Smooth muscle cell (in vitro differentiated cells): ENCODE measurements around the gene RPL7L1. TPM values are rescaled to one million over a fixed set of nuclear protein-coding genes. Genes with fewer than 3 reads are reported as not detected.

Source experiments
- DNase-seq: peaks from one replicate; lab custom pipeline; 2025; ENCODE audit not compliant: unreplicated experiment; lab: John Stamatoyannopoulos, UW
- H2AFZ ChIP-seq: fragments of 200-600 bp; sonication (generic); 2 replicates; pipeline ENCODE4 v1.6.0; 2016; ENCODE audit warnings: antibody characterized with exemption, low read depth, mild to moderate bottlenecking
- H3F3A ChIP-seq: fragments of 200-600 bp; sonication (generic); 2 replicates; pipeline ENCODE4 v1.6.0; 2017; ENCODE audit warnings: antibody characterized with exemption, low read depth
- H3K27ac ChIP-seq: fragments of 200-600 bp; sonication (generic); 2 replicates; pipeline ENCODE4 v1.5.1; 2016; ENCODE audit warnings: low read depth, mild to moderate bottlenecking
- H3K27me3 ChIP-seq: fragments of 200-600 bp; sonication (generic); 2 replicates; pipeline ENCODE4 v1.6.1; 2016; ENCODE audit warnings: low read depth, mild to moderate bottlenecking
- H3K36me3 ChIP-seq: fragments of 200-600 bp; sonication (generic); 2 replicates; pipeline ENCODE4 v1.5.1; 2016; ENCODE audit warnings: low read depth
- H3K4me1 ChIP-seq: fragments of 200-600 bp; sonication (generic); 2 replicates; pipeline ENCODE4 v1.5.1; 2016; ENCODE audit warnings: low read depth
- H3K4me2 ChIP-seq: fragments of 200-600 bp; sonication (generic); 2 replicates; pipeline ENCODE4 v1.6.0; 2016; ENCODE audit warnings: mild to moderate bottlenecking
- H3K4me3 ChIP-seq: fragments of 200-600 bp; sonication (generic); 2 replicates; pipeline ENCODE4 v1.5.1; 2016; ENCODE audit warnings: mild to moderate bottlenecking
- H3K79me2 ChIP-seq: fragments of 200-600 bp; sonication (generic); 2 replicates; pipeline ENCODE4 v1.6.0; 2016; ENCODE audit warnings: low read depth, mild to moderate bottlenecking
- H3K9ac ChIP-seq: fragments of 200-600 bp; sonication (generic); 2 replicates; pipeline ENCODE4 v1.6.0; 2016; ENCODE audit warnings: low read depth
- H3K9me3 ChIP-seq: fragments of 200-600 bp; sonication (generic); replicated peaks from 2 replicates; pipeline ENCODE4 v1.5.1; 2016; ENCODE audit warnings: low read depth
- H4K20me1 ChIP-seq: fragments of 200-600 bp; sonication (generic); 2 replicates; pipeline ENCODE4 v1.6.0; 2016; ENCODE audit warnings: low read depth
- CTCF ChIP-seq: fragments of 200-600 bp; sonication (generic); IDR thresholded peaks from 2 replicates; pipeline ENCODE4 v1.5.1; 2017; ENCODE audit warnings: borderline replicate concordance, mild to moderate bottlenecking, antibody characterized with exemption; ENCODE audit not compliant: insufficient read depth, poor library complexity, severe bottlenecking
- WGBS: methylation state at CpG from one replicate; pipeline ENCODE4 v1.1.7; 2016; ENCODE audit warnings: low lambda C conversion rate; 5-methylcytosine and 5-hydroxymethylcytosine counted together
- polyA plus RNA-seq: library from polyadenylated mRNA; unstranded; fragments of >200 nt; fragmentation: Nextera tagmentation; extraction: Ambion mirVana; gene quantifications from 2 replicates; pipeline ENCODE4 v1.2.1, GENCODE V29; 2016
- total RNA-seq: library from RNA; depleted of rRNA; stranded (reverse); fragments of >200 nt; gene quantifications from 2 replicates; pipeline ENCODE4 v1.2.3, GENCODE V29; 2014

The RPL7L1 gene
- total RNA-seq (64.0 and 75.4 TPM in 2 replicates), polyA plus RNA-seq (51.7 and 57.6 TPM in 2 replicates)

DNA sequence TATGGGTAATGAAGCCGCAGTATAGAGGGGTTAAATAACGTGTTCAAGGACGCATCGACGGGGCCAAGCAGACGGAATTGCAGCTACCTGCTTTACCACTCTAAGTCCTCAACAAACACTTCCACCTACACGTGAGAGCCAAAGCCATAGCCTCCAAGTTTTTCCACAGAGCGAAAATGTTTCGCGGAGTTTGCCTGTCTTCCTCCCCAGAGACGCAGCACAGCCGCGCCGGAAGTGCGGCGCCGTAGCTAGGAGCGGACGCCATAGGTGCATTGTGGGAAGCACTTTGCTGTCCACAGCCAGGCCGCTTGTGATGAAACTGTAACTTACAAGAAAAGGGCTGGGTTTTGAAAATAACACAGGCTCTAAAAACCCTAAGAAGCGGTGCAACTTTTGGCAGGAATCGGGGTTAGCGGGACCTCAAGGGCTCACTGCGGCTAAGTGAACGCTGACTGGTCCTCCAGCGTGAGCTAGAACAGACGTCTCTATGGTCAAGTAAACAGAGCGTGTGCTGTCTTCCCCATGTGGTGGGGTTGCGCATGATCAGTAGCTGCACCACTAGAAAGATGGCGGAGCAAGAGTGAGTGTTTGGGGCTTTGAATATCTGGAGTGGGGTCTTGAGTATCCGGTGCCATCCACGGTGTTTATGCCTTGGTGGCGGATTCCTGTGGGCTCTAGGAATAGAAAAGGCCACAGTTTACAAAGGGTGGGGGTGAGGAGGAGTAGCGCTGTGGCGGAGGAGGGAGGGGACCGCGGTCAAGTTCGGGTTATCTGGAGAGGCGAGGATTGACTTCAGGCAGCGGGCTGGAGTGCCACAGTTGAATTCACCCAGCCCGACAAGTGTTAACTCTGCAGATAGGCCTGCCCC, at the start of gene RPL7L1:
TSS of gene RPL7L1 (plus strand) at position 245 of the 868 bp plus-strand sequence. CDS start at position 540, 295 bp downstream.
- WGBS = 2% methylated on average over 41 of the region's 41 CpGs
- Histone ChIP-seq H3K4me2 (peak within 1 kb of the TSS; percentile 88), H3K9me3 (no peaks in the 10 kb centered on the region), H3K4me1 (peaks cover 6% of the 10 kb centered on the region), H3K4me3 (peak within 1 kb of the TSS; percentile 81), H2AFZ (peak within 1 kb of the TSS; percentile 98), H3K27ac (peak within 1 kb of the TSS; percentile 84), H3K27me3 (no peaks in the 10 kb centered on the region), H3K36me3 (peaks cover 7% of the 10 kb centered on the region), H3K9ac (peak within 1 kb of the TSS; percentile 89), H4K20me1 (peaks cover 8% of the 10 kb centered on the region), H3K79me2 (peaks cover 42% of the 10 kb centered on the region), H3F3A (peaks cover 8% of the 10 kb centered on the region)
- TF ChIP-seq CTCF = no peak
- peak; percentile 79 for DNase-seq

DNA sequence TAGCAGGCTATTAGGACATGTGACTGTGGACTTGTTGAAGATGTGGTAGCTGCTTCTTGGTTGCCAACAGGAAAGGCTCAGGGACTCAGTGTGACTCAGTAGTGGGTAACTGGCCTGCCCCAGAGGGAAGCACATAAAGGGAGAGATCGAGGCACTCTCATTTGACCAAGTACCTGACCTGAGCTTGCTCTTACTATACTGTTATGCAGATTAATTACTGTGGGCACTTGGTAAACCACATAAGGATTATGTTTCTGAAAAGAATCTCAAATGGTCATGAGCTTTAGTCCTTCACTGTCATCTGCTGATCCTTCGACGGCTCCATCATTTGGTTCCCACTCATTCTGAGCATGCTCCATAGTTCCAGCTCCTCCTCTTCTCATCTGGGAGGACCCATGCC, 48.2 kb upstream of the RPL7L1 start:
- Histone ChIP-seq H3K9me3 (no peaks in the 10 kb centered on the region), H3F3A (no peaks in the 10 kb centered on the region), H2AFZ (no peak overlapping the region), H3K4me2 (no peak overlapping the region), H3K27ac (no peak overlapping the region), H3K9ac (no peak overlapping the region), H3K27me3 (no peaks in the 10 kb centered on the region), H3K4me1 (no peaks in the 10 kb centered on the region), H3K4me3 (no peak overlapping the region), H3K36me3 (no peaks in the 10 kb centered on the region), H4K20me1 (no peaks in the 10 kb centered on the region), H3K79me2 (no peaks in the 10 kb centered on the region)
- WGBS = 88% methylated on average over 3 of the region's 3 CpGs
- no peak for DNase-seq
- no peak for TF ChIP-seq CTCF

GRCh38 chr6:42834056-42834455, 45.4 kb upstream of the RPL7L1 start:
- H3K4me2 ChIP-seq = no peak overlapping the region
- H3K79me2 ChIP-seq = no peaks in the 10 kb centered on the region
- DNase-seq = no peak
- no peaks in the 10 kb centered on the region for H3K36me3 ChIP-seq
- no peaks in the 10 kb centered on the region for H3K27me3 ChIP-seq
- H3K4me3 ChIP-seq = no peak overlapping the region
- no peaks in the 10 kb centered on the region for H3F3A ChIP-seq
- no peak overlapping the region for H3K27ac ChIP-seq
- WGBS = 93% methylated on average over 5 of the region's 5 CpGs
- no peak overlapping the region for H2AFZ ChIP-seq
- no peaks in the 10 kb centered on the region for H4K20me1 ChIP-seq
- no peaks in the 10 kb centered on the region for H3K9me3 ChIP-seq
- no peaks in the 10 kb centered on the region for H3K4me1 ChIP-seq
- TF ChIP-seq CTCF = no peak
- H3K9ac ChIP-seq = no peak overlapping the region
